GM12878 (cell line): ENCODE measurements around the gene METTL15. TPM values are rescaled to one million over a fixed set of nuclear protein-coding genes. Genes with fewer than 3 reads are reported as not detected.

Experiments used
- ATAC-seq: fragments of 200-7000 bp; cut with Tn5 transposase; 3 replicates; pipeline ENCODE4 v1.9.1; 2020; ENCODE audit warnings: mild to moderate bottlenecking, moderate library complexity
- BruUV-seq: library from RNA; stranded (reverse); fragments of 400-500 nt; replicated peaks from 2 replicates; lab custom pipeline; 2021; lab: Mats Ljungman, UMichigan
- CTCF ChIA-PET: fragments of 300-600 bp; sonication (Branson Sonifier 250); formaldehyde crosslinking; extraction: SDS; loops from one replicate; lab custom pipeline; 2021; ENCODE audit warnings: inconsistent platforms; lab: Yijun Ruan, JAX
- POLR2A ChIA-PET: fragments of 350-600 bp; formaldehyde crosslinking; extraction: SDS; loops from one replicate; lab custom pipeline; 2021; ENCODE audit warnings: inconsistent platforms; lab: Charles Lee
- RAD21 ChIA-PET: fragments of 300-600 bp; sonication (Branson Sonifier 250); formaldehyde crosslinking; loops from one replicate; lab custom pipeline; 2023; ENCODE audit warnings: antibody characterized with exemption; ENCODE audit not compliant: unreplicated experiment; lab: Charles Lee
- SMC1A ChIA-PET: fragments of 300-600 bp; sonication (Branson Sonifier 250); formaldehyde crosslinking; loops from one replicate; lab custom pipeline; 2023; ENCODE audit not compliant: unreplicated experiment, uncharacterized antibody; lab: Charles Lee
- DNase-seq: peaks from one replicate; pipeline ENCODE4 v3.0.0-alpha.2; 2011; ENCODE audit warnings: low read depth, low spot score
- FAIRE-seq: peaks from 3 replicates; lab custom pipeline; 2011; peaks lifted over from hg19 to GRCh38; lab: Jason Lieb, UNC
- H2AFZ ChIP-seq: 2 replicates; pipeline ENCODE4 v1.6.0; 2011; ENCODE audit warnings: low read depth, low read length, control low read depth; ENCODE audit not compliant: control insufficient read depth
- H3K27ac ChIP-seq: 2 replicates; pipeline ENCODE4 v1.5.1; 2011; ENCODE audit warnings: control low read depth; ENCODE audit not compliant: control insufficient read depth, insufficient read depth
- H3K27me3 ChIP-seq, 2 experiments: replicated peaks in 1 of 2; 2 replicates each; pipeline versions ENCODE4 v1.6.0 to v1.6.1; 2011; ENCODE audit warnings: low read length in 1 of 2; ENCODE audit not compliant: control insufficient read depth in 2 of 2, insufficient read depth in 2 of 2
- H3K36me3 ChIP-seq, 2 experiments: 2 replicates each; pipeline ENCODE4 v1.5.1; 2011; ENCODE audit warnings: low read length in 1 of 2; ENCODE audit not compliant: control insufficient read depth in 2 of 2, insufficient read depth in 2 of 2
- H3K4me1 ChIP-seq: 2 replicates; pipeline ENCODE4 v1.6.1; 2011; ENCODE audit warnings: mild to moderate bottlenecking, low read length, moderate library complexity, mixed read lengths; ENCODE audit not compliant: control insufficient read depth, insufficient read depth
- H3K4me2 ChIP-seq: 2 replicates; pipeline ENCODE4 v1.6.0; 2011; ENCODE audit warnings: control low read depth; ENCODE audit not compliant: control insufficient read depth, insufficient read depth
- H3K4me3 ChIP-seq: fragments of 200-600 bp; sonication (generic); 2 replicates; pipeline ENCODE4 v1.5.1; 2016
- H3K79me2 ChIP-seq: 2 replicates; pipeline ENCODE4 v1.6.0; 2011; ENCODE audit warnings: low read length; ENCODE audit not compliant: control insufficient read depth, insufficient read depth
- H3K9ac ChIP-seq: 2 replicates; pipeline ENCODE4 v1.8.0; 2011; ENCODE audit warnings: low read length, control low read depth, mixed read lengths; ENCODE audit not compliant: control insufficient read depth, insufficient read depth
- H3K9me3 ChIP-seq: replicated peaks from 3 replicates; pipeline ENCODE4 v1.5.1; 2011; ENCODE audit warnings: mild to moderate bottlenecking, low read length; ENCODE audit not compliant: control insufficient read depth, insufficient read depth
- H4K20me1 ChIP-seq: 2 replicates; pipeline ENCODE4 v1.6.0; 2011; ENCODE audit not compliant: control insufficient read depth, insufficient read depth
- CREM ChIP-seq: IDR thresholded peaks from 2 replicates; pipeline ENCODE4 v1.6.1; 2014; ENCODE audit warnings: antibody characterized with exemption, low read depth
- FOXK2 ChIP-seq: fragments of 450-650 bp; IDR thresholded peaks from 2 replicates; pipeline ENCODE4 v1.6.1; 2017; ENCODE audit warnings: mild to moderate bottlenecking, moderate library complexity
- MYB ChIP-seq: fragments of 150-350 bp; IDR thresholded peaks from 2 replicates; pipeline ENCODE4 v1.6.1; 2014; ENCODE audit warnings: mild to moderate bottlenecking, low read depth, low read length, borderline replicate concordance
- PML ChIP-seq: IDR thresholded peaks from 2 replicates; pipeline ENCODE4 v1.6.1; 2012; ENCODE audit warnings: low read length, inconsistent platforms
- RB1 ChIP-seq: fragments of 450-650 bp; formaldehyde crosslinking; IDR thresholded peaks from 2 replicates; pipeline ENCODE4 v1.6.1; 2017; ENCODE audit warnings: mild to moderate bottlenecking, borderline replicate concordance
- SPI1 ChIP-seq: IDR thresholded peaks from 2 replicates; pipeline ENCODE4 v1.6.1; 2011; ENCODE audit warnings: low read depth, mild to moderate bottlenecking, low read length, moderate library complexity, borderline replicate concordance; ENCODE audit not compliant: insufficient read depth
- TCF7 ChIP-seq: IDR thresholded peaks from 2 replicates; pipeline ENCODE4 v1.6.1; 2014; ENCODE audit warnings: antibody characterized with exemption, borderline replicate concordance
- WGBS: methylation state at CpG from one replicate; pipeline ENCODE4 v1.1.6; 2016; ENCODE audit warnings: low lambda C conversion rate; ENCODE audit not compliant: insufficient replicate concordance, insufficient coverage; ENCODE audit errors: missing lambda C conversion rate; 5-methylcytosine and 5-hydroxymethylcytosine counted together
- in situ Hi-C: fragments of 300-500 bp; cut with MboI; formaldehyde crosslinking; loops from 9 replicates; pipeline ENCODE4 v1.14.3; 2018; ENCODE audit warnings: mixed read lengths
- intact Hi-C: fragments of 100-400 bp; cut with micrococcal nuclease; formaldehyde crosslinking; loops from one replicate; pipeline ENCODE4 v1.14.2; 2022; ENCODE audit not compliant: unreplicated experiment
- polyA plus RNA-seq, 11 experiments: library from polyadenylated mRNA; depleted of rRNA in 4 of 11; unstranded in 6 of 11; stranded (reverse) in 5 of 11; fragments of >200 nt; fragmentation: Nextera tagmentation in 4 of 11; fragmentation: Illumina TruSeq in 1 of 11; extraction: Ambion mirVana in 4 of 11; extraction: Trizol in 1 of 11; gene quantifications; 1 replicate in 1 of 11; 2 replicates in 10 of 11; pipeline versions ENCODE4 v1.2.1 to v1.2.3, GENCODE V29; 2011 to 2016; ENCODE audit warnings: inconsistent platforms in 2 of 11, missing spikeins in 2 of 11, low read depth in 1 of 11
- total RNA-seq, 4 experiments: library from RNA; depleted of rRNA in 3 of 4; stranded (reverse); fragments of >200 nt in 3 of 4; fragmentation: Illumina TruSeq in 1 of 4; extraction: Trizol in 1 of 4; gene quantifications; 2 replicates each; pipeline versions ENCODE4 v1.2.1 to v1.2.3, GENCODE V29; 2013 to 2021
- TF ChIP-seq, protein P1 (sequence below): fragments of 450-650 bp; formaldehyde crosslinking; IDR thresholded peaks from 2 replicates; pipeline ENCODE4 v1.4.0; 2020; ENCODE audit warnings: mild to moderate bottlenecking, moderate library complexity

Gene METTL15
- total and polyA plus RNA-seq, 10 of the 15 experiments (the other 5 are each of a cell fraction or from before 2014, with no cell fraction given), result 7.9 to 16.9 (median 14.4) TPM

- H3K36me3 ChIP-seq, result 0 out of 4 replicates have a peak, but pooled peaks cover 0 to 2% of the 10 kb centered on the region in 2 experiments
- no peaks in the 10 kb centered on the region for H3K4me1 ChIP-seq
- TF ChIP-seq, protein P1, sequence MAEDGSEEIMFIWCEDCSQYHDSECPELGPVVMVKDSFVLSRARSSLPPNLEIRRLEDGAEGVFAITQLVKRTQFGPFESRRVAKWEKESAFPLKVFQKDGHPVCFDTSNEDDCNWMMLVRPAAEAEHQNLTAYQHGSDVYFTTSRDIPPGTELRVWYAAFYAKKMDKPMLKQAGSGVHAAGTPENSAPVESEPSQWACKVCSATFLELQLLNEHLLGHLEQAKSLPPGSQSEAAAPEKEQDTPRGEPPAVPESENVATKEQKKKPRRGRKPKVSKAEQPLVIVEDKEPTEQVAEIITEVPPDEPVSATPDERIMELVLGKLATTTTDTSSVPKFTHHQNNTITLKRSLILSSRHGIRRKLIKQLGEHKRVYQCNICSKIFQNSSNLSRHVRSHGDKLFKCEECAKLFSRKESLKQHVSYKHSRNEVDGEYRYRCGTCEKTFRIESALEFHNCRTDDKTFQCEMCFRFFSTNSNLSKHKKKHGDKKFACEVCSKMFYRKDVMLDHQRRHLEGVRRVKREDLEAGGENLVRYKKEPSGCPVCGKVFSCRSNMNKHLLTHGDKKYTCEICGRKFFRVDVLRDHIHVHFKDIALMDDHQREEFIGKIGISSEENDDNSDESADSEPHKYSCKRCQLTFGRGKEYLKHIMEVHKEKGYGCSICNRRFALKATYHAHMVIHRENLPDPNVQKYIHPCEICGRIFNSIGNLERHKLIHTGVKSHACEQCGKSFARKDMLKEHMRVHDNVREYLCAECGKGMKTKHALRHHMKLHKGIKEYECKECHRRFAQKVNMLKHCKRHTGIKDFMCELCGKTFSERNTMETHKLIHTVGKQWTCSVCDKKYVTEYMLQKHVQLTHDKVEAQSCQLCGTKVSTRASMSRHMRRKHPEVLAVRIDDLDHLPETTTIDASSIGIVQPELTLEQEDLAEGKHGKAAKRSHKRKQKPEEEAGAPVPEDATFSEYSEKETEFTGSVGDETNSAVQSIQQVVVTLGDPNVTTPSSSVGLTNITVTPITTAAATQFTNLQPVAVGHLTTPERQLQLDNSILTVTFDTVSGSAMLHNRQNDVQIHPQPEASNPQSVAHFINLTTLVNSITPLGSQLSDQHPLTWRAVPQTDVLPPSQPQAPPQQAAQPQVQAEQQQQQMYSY (CRISPR knock-in tag), result no peak
- TF ChIP-seq CREM (no peak), PML (no peak), TCF7 (no peak), FOXK2 (no peak), RB1 (no peak), MYB (no peak), SPI1 (no peak)
- TF ChIP-seq, all 136 proteins: peak for 0
- H2AFZ ChIP-seq, result no peak overlapping the region
- ChIA-PET RAD21 (no interaction called here), SMC1A (no interaction called here), CTCF (interaction anchor here (0.8 kb wide), 1 partner anchor 104 kb away, joined by 3 read pairs; no protein-coding TSS in a partner anchor), POLR2A (no interaction called here)
- intact Hi-C loops, result no loop called here
- no peaks in the 10 kb centered on the region for H3K27me3 ChIP-seq
- no peaks in the 10 kb centered on the region for H3K79me2 ChIP-seq
- 98% methylated on average over 2 of the region's 2 CpGs for WGBS
- no peak overlapping the region for H3K4me3 ChIP-seq
- H3K4me2 ChIP-seq, result no peak overlapping the region
- no peak for FAIRE-seq
- no peak for ATAC-seq
- BruUV-seq, result no TSS peak
- H4K20me1 ChIP-seq, result no peaks in the 10 kb centered on the region
- in situ Hi-C loops, result no loop called here
- no peak overlapping the region for H3K9ac ChIP-seq
- no peaks in the 10 kb centered on the region; the same call in 2 of the 3 replicates for H3K9me3 ChIP-seq
- no peak overlapping the region for H3K27ac ChIP-seq
- DNase-seq, result no peak
Observed at GRCh38 chr11:28153586-28153985, 45.4 kb downstream of the METTL15 start.
